ES-I3 (cell line): ENCODE results near the gene KLF5.
"Not testable (repeated sequence)": the region's sequence is repeated elsewhere in the genome, so short reads cannot be mapped to it uniquely, and the experiment has no call there.

ENCODE experiments used
- H3K36me3 ChIP-seq: 2 replicates; pipeline ENCODE4 v1.6.1; 2013; ENCODE audit warnings: mild to moderate bottlenecking, low read length, control low read depth, moderate library complexity; ENCODE audit not compliant: insufficient read depth
- H3K4me1 ChIP-seq: 2 replicates; pipeline ENCODE4 v1.6.1; 2013; ENCODE audit warnings: mild to moderate bottlenecking, control low read depth, low read length; ENCODE audit not compliant: insufficient read depth
- H3K9ac ChIP-seq: 2 replicates; pipeline ENCODE4 v1.6.1; 2013; ENCODE audit warnings: low read depth, mild to moderate bottlenecking, low read length, moderate library complexity
- H3K9me3 ChIP-seq: 2 replicates; pipeline ENCODE4 v1.6.1; 2013; ENCODE audit warnings: mild to moderate bottlenecking, low read length, moderate library complexity; ENCODE audit not compliant: control insufficient read depth, insufficient read depth

Gene KLF5

DNA sequence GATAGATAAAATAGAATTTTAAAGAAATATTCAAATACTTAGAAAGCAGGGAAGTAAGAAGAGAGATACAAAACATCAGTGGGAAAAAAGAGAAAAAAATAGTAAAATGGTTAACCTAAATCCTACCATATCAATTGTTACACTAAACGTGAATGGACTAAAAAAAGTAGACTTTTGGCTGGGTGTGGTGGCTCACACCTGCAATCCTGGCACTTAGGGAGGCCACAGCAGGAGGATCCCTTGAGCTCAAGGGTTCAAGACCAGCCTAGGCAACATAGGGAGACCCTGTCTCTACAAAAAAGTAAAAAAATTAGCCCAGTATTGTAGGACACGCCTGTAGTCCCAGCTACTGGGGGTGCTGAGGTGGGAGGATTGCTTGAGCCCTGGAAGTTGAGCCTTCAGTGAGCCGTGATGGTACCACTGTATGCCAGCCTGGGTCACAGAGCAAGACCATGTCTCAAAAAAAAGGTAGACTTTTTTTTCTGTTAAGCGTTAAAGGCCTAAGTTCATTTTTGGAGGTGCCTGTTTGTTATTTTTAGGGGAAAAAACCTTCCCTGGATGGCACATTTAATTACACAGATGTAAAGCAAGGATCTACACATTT is 29.6 kb downstream of the KLF5 start:
- Histone ChIP-seq H3K4me1 (peaks cover 4% of the 10 kb centered on the region; the same call in 1 of the 2 replicates), H3K36me3 (no peaks in the 10 kb centered on the region), H3K9me3 (peaks cover 18% of the 10 kb centered on the region), H3K9ac (no peak overlapping the region)

DNA sequence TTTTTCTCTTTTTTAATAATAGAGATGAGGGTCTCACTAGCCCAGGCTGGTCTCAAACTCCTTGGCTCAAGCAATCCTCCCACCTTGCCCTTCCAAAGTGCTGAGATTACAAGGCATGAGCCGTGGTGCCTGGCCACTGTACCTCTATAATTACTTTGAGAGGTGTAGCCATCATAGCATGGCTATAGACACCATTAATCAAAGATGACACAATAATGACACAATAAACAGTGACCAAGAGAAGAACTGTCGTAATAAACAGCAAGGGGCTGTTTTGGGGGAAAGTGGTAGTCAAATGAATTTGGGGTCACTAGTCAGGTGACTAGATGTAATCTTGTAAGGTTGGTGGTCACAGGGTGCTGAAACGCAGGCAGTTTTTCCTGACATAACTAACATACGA is 30.4 kb downstream of the KLF5 start:
- Histone ChIP-seq H3K9me3 (peaks cover 18% of the 10 kb centered on the region), H3K9ac (no peak overlapping the region), H3K36me3 (no peaks in the 10 kb centered on the region)

DNA sequence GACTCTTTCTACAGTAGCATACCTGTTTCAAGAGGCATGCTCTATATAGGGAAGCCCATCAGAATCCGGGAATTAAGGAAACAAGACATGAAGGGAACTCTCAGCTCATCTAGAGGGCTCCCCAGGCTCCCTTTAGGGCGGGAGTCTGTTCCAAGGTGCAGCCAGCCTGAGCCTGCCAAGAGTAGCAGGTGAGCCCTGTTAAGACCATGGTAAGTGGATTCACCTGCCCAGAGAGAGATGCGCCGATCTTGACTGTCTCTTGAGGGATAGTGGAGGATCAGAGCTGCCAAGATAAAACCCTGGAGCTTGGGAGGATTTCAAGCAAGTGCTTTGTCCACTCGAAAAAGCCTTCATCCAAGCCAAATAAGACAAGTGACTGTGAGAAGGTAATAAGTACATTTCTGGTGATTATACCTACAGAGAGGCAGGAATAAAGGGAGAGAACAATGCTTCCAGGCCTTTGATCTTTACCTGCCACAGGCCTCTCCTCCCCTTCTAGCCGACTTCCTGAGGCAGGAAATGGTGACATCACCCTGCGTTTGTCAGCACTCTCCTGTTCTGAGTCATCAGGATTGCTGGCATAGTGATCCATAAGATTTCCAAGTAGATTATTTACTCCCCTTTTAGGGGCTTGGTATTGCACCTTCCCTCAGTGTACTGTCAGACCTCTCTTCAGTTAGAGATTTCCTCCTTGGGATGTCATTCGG is 31.5 kb downstream of the KLF5 start:
- Histone ChIP-seq H3K36me3 (no peaks in the 10 kb centered on the region), H3K9ac (no peak overlapping the region), H3K9me3 (peaks cover 18% of the 10 kb centered on the region), H3K4me1 (peaks cover 4% of the 10 kb centered on the region; the same call in 1 of the 2 replicates)

More for the DNA sequence above, 30.4 kb downstream of the KLF5 start:
- H3K4me1 ChIP-seq = peaks cover 4% of the 10 kb centered on the region; the same call in 1 of the 2 replicates

DNA sequence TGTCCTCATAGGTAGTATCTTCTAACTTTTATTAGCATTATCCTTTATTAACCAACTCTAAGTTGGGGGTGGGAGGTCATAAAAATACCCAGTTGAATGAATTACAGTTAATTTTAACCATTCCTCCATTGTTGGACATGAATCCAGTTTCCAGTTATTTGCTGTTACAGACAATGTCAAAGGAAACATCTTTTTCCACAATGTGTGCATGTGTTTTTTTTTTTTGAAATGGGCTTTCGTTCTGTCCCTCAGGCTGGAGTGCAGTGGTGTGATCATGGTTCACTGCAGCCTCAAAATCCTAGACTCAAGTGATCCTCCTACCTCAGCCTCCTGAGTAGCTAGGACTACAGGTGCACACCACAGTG is 32.0 kb downstream of the KLF5 start:
- H3K9ac ChIP-seq = no peak overlapping the region
- peaks cover 4% of the 10 kb centered on the region; the same call in 1 of the 2 replicates for H3K4me1 ChIP-seq

DNA sequence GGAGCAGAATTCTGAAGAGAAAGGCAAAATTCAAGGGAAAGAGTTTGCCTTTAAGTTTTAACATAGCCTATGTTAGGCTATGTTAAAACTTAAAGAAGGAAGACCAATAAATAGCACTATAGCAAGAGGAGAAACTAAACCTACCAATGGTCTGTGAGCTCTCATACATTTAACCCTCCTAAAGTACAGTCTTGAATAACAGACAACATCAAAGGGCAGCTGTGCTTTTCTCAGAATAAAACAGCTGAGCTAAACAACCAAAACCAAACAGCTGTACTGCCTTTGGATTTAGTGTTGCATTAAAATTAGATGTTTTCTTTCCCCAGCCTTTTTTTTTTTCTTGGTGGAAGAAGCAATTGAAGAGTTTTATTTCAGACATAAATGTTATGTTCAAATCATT is 34.0 kb downstream of the KLF5 start:
- H3K9me3 ChIP-seq = peaks cover 12% of the 10 kb centered on the region
- no peak overlapping the region for H3K9ac ChIP-seq
- peaks cover 4% of the 10 kb centered on the region; the same call in 1 of the 2 replicates for H3K4me1 ChIP-seq
- no peaks in the 10 kb centered on the region for H3K36me3 ChIP-seq

More for the DNA sequence above, 32.0 kb downstream of the KLF5 start:
- Histone ChIP-seq H3K9me3 (peaks cover 18% of the 10 kb centered on the region), H3K36me3 (no peaks in the 10 kb centered on the region)

- H3K4me1 ChIP-seq = no peaks in the 10 kb centered on the region
- H3K9me3 ChIP-seq = no peaks in the 10 kb centered on the region; the same call in 1 of the 2 replicates
- no peaks in the 10 kb centered on the region for H3K36me3 ChIP-seq
- H3K9ac ChIP-seq = no peak overlapping the region
These were observed 37.4 kb downstream of the KLF5 start for GRCh38 chr13:73096173-73096572.

GRCh38 chr13:73096638-73097037 is 37.8 kb downstream of the KLF5 start:
- Histone ChIP-seq H3K4me1 (no peaks in the 10 kb centered on the region), H3K9me3 (no peaks in the 10 kb centered on the region; the same call in 1 of the 2 replicates), H3K9ac (no peak overlapping the region), H3K36me3 (no peaks in the 10 kb centered on the region)

DNA sequence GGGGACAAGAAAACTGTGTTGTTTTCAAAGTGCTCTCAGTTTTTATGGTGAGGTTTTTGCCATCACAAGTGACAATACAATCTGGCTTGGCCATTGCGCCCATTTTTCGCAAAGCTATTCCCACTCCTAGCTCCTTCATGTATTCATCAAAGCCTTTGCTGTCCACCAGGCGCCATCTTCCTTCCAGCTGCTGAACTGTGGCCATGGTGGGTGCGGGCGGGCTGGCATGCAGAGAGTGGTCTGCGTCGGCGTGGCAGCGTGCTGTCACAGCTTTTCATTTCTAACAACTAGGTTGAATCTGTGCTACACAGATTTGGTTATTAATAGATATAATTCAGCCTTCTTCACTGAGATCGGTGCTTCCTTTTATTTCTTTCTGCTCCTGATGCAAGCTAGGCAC is 42.0 kb downstream of the KLF5 start:
- not testable (repeated sequence) for H3K36me3 ChIP-seq, H3K9ac ChIP-seq, H3K4me1 ChIP-seq, H3K9me3 ChIP-seq

DNA sequence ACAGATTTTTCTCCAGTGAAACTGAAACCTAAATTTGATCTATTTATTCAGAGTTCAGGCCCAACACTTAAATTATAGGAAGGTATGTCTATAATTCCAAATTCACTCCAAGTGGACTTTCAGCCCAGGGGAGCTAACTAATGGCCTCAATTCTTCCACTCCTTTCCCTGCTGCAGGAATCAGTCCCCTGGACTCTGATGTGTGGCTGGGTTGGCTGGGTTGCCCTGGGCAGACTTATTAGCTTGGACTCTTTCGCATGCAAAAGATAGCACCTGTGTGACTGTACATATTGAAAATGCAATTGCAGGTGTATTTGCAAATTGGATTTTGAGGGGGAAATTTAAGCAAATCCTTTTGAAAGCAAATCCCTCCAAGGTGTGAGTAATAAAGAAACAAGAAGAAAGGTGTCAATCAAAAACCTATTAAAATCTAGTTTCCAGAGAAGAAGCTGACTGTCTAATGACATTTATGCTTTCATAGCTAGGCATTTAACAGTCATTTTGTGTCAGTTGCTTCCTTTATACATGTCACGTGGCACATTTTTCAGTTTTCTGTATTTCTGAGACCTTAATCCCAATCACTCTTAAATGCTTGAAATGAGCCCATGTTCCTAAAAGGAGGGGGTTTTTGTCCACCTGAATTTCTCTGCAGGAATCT is 42.7 kb downstream of the KLF5 start:
- H3K9ac ChIP-seq = no peak overlapping the region
- no peaks in the 10 kb centered on the region for H3K4me1 ChIP-seq
- no peaks in the 10 kb centered on the region; the same call in 1 of the 2 replicates for H3K9me3 ChIP-seq
- H3K36me3 ChIP-seq = no peaks in the 10 kb centered on the region

- Histone ChIP-seq H3K9me3 (no peaks in the 10 kb centered on the region), H3K4me1 (peaks cover 6% of the 10 kb centered on the region; the same call in 1 of the 2 replicates), H3K9ac (no peak overlapping the region), H3K36me3 (no peaks in the 10 kb centered on the region)
These were observed 44.4 kb downstream of the KLF5 start for GRCh38 chr13:73103238-73103637.

DNA sequence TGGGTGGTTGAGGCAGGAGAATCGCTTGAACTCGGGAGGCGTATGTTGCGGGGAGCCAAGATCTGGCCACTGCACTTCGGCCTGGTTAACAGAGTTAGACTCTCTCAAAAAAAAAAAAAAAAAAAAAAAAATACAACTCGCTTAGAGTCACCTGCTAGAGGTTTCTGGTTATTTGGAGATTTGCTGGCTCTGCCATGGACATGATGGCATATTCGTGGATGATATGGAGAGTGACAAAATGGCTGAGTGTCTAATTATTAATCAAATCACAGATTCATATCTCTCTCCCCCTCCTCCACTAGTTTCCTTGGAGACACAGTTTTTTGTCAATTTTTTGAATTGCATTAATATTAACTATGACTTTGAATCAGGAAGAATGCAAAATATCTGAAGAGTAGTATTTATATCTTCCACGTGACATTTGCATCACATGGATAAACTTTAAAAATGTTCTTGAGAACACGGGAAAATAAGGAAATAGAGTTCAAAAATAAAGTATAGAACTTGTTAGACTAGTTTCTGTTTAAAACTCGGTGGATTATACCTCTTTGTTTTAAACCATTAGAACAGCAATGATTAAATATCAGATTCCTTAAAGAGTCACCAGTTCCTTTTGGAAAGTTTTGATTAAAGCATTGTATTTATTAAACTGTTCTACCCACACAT is 47.8 kb downstream of the KLF5 start:
- no peaks in the 10 kb centered on the region for H3K36me3 ChIP-seq
- peaks cover 21% of the 10 kb centered on the region for H3K4me1 ChIP-seq
- no peaks in the 10 kb centered on the region for H3K9me3 ChIP-seq
- no peak overlapping the region for H3K9ac ChIP-seq

- Histone ChIP-seq H3K36me3 (no peaks in the 10 kb centered on the region), H3K9me3 (no peaks in the 10 kb centered on the region), H3K9ac (no peak overlapping the region), H3K4me1 (peaks cover 21% of the 10 kb centered on the region)
These were observed 48.7 kb downstream of the KLF5 start for GRCh38 chr13:73107481-73107880.

DNA sequence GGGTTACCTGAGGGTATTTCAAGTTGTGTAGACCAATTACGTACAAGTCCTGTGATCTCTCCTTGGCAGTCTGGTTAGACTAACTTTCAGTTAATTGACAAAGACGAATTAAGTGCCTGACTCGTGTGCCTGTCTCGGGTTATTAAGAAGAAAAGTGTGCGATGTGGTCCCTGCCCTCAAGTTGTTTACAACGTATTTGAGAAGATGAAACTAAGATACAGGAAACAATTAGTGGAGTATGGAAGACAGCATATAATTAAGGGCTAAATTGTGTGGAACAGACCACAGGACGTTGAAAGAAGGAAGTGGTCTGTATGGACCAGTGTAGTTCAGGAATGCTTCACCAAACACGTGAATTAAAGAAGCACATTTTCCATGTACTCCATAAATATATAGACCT is 49.2 kb downstream of the KLF5 start:
- Histone ChIP-seq H3K36me3 (no peaks in the 10 kb centered on the region), H3K4me1 (peaks cover 21% of the 10 kb centered on the region), H3K9ac (no peak overlapping the region), H3K9me3 (no peaks in the 10 kb centered on the region)

GRCh38 chr13:73109288-73109899 is 50.6 kb downstream of the KLF5 start:
- Histone ChIP-seq H3K9me3 (no peaks in the 10 kb centered on the region), H3K36me3 (no peaks in the 10 kb centered on the region), H3K9ac (no peak overlapping the region), H3K4me1 (peaks cover 21% of the 10 kb centered on the region)
